Activated T-cell treated with anti-CD3 and anti-CD28 coated beads, Interleukin-2, amount 50 U/mL, for 4 hours (primary cell): ENCODE measurements around the gene SCN9A. TPM values are rescaled to one million over a fixed set of nuclear protein-coding genes. Genes with fewer than 3 reads are reported as not detected.
"Not testable (repeated sequence)": the region's sequence is repeated elsewhere in the genome, so short reads cannot be mapped to it uniquely, and the experiment has no call there.

ENCODE experiments used
- ATAC-seq, 2 donors: fragments of 200-7000 bp; cut with Tn5 transposase; one replicate each; pipeline ENCODE4 v1.10.0; 2021
- DNase-seq: peaks from one replicate; pipeline ENCODE4 v3.0.0-alpha.2; 2020
- H3K27me3 Mint-ChIP-seq: one replicate; pipeline ENCODE4 v1.8.0; 2021; ENCODE audit warnings: low read depth, mixed read lengths
- H3K36me3 Mint-ChIP-seq: one replicate; pipeline ENCODE4 v1.8.0; 2022; ENCODE audit warnings: mixed read lengths; ENCODE audit not compliant: insufficient read depth
- H3K4me1 Mint-ChIP-seq: one replicate; pipeline ENCODE4 v1.8.0; 2021; ENCODE audit warnings: low read depth, mixed read lengths
- H3K4me3 Mint-ChIP-seq: one replicate; pipeline ENCODE4 v1.8.0; 2021; ENCODE audit warnings: mild to moderate bottlenecking, moderate library complexity, mixed read lengths
- H3K9me3 Mint-ChIP-seq: one replicate; pipeline ENCODE4 v1.8.0; 2021; ENCODE audit warnings: mixed read lengths
- total RNA-seq, 3 donors: library from RNA; stranded (reverse); gene quantifications; one replicate each; pipeline ENCODE4 v1.2.1, GENCODE V29; 2021

SCN9A gene
- total RNA-seq, 3 donors from 2014 or later = 0.13 TPM; not detected in 2

DNA sequence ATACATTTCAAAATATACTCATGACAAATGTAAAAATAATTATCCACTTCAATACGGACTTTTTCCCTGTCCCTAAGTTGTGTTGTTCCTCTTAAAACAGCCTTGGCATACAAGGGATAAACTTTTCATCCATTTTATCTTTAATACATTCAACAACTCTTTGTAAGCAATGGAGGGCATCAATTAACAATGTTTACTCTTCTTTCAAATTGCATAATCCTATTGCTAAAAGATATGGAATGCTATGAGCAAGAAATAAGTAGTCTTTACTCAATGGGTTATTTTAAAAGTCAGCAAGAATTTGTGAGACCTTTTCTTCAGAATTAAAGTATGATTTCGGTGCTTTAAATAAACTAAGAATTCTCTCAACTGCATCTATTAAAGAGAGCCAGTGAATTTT is 41.9 kb downstream of the SCN9A start:
- H3K36me3 Mint-ChIP-seq = no peaks in the 10 kb centered on the region
- no peaks in the 10 kb centered on the region for H3K4me1 Mint-ChIP-seq
- no peaks in the 10 kb centered on the region for H3K9me3 Mint-ChIP-seq
- ATAC-seq (no peak), DNase-seq (no peak)
- H3K4me3 Mint-ChIP-seq = no peak overlapping the region
- H3K27me3 Mint-ChIP-seq = no peaks in the 10 kb centered on the region

DNA sequence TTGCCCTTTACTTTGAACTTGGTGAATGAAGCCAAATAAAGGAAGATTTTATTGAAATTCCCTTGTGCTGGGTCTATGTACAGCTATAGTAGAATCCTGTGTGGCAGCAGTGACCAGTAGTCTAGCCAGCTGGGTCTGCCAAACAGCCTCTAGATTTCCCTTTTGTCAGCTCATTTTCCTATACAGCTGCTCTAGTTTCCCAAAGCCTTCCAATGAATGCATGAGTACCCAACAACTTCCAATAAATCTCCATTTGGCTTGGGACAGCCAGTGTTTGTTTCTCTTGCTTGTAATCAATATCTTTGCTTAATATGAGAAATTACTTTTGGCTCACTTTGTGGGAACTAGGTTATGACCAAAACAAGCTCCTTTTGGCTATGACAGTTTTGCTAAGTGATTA is 43.6 kb downstream of the SCN9A start:
- no peaks in the 10 kb centered on the region for H3K27me3 Mint-ChIP-seq
- no peak overlapping the region for H3K4me3 Mint-ChIP-seq
- no peaks in the 10 kb centered on the region for H3K4me1 Mint-ChIP-seq
- no peaks in the 10 kb centered on the region for H3K9me3 Mint-ChIP-seq
- no peak for ATAC-seq
- DNase-seq = no peak
- H3K36me3 Mint-ChIP-seq = no peaks in the 10 kb centered on the region

DNA sequence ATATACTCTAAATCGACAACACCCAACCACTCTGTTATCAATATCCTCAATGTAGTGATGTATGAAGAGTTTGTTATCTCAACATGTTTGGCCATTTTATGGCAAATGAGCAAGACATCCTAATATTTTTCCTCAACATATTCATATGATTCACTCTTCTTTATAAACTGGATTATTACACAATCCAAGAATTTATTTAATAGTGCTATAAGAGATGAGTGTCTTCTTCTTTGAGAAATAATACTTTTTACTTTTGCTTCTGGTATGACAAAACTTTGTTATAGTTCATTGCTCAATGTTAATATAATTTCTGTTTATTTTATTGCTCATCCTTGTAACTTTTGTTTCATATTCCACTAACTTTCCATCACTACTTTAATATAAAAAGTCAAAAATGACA is 44.3 kb downstream of the SCN9A start:
- ATAC-seq (no peak), DNase-seq (no peak)
- H3K4me3 Mint-ChIP-seq = no peak overlapping the region
- no peaks in the 10 kb centered on the region for H3K27me3 Mint-ChIP-seq
- no peaks in the 10 kb centered on the region for H3K36me3 Mint-ChIP-seq
- no peaks in the 10 kb centered on the region for H3K9me3 Mint-ChIP-seq
- no peaks in the 10 kb centered on the region for H3K4me1 Mint-ChIP-seq

DNA sequence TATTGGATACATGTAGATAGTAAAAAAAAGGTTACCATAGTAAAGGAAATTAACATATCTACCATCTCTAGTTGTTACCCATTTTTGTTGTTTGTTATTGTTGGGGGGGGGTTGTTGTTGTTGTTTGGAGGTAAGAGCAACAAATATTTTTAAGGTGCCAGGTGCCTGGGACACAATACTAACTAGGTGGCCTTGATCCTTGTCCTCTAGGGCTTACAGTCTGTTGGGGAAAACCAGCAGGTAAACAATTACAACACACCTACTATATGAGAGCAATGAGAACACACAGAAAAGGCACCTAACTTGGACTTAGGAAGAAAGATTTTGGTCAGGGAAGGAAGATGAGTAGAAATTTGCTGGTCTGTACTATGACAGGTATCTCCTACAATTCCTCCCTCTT is 46.3 kb downstream of the SCN9A start:
- Mint-ChIP-seq H3K9me3 (no peaks in the 10 kb centered on the region), H3K27me3 (no peaks in the 10 kb centered on the region), H3K4me3 (no peak overlapping the region), H3K4me1 (no peaks in the 10 kb centered on the region), H3K36me3 (no peaks in the 10 kb centered on the region)
- DNase-seq = no peak
- no peak for ATAC-seq

DNA sequence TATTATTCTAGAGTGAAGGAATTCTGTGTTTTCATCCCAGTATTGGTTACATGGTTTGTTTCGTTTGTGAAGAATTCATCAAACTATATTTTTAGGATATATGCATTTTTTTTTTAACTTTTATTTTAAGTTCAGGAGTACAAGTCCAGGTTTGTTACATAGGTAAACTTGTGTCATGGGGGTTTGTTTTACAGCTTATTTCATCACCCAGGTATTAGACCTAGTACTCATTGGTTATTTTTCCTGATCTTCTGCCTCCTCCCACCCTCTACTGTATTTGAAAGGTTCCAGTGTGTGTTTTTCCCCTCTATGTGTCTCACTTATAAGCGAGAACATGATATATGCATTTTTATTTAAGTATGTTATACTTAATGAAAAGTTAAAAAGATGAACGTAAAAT is 47.6 kb downstream of the SCN9A start:
- ATAC-seq = no peak
- Mint-ChIP-seq H3K4me3 (no peak overlapping the region), H3K9me3 (no peaks in the 10 kb centered on the region), H3K36me3 (no peaks in the 10 kb centered on the region), H3K27me3 (no peaks in the 10 kb centered on the region), H3K4me1 (no peaks in the 10 kb centered on the region)
- DNase-seq = no peak

DNA sequence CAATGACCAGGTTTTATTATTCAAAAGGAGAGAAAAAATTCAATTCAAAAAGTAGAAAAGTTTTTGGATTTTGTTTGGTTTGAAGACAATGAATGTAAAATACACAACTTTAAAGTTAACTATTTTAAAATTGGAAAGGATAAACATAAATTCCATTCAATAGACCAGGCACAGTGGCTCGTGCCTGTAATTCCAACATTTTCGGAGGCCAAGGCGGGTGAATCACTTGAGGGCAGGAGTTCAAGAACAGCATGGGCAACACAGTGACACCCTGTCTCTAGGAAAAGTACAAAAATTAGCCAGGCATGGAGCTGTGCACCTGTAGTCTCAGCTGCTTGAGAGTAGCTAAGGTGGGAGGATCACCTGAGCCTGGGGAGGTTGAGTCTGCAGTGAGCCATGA is 54.7 kb downstream of the SCN9A start:
- Mint-ChIP-seq H3K9me3 (no peaks in the 10 kb centered on the region), H3K4me3 (no peak overlapping the region), H3K4me1 (no peaks in the 10 kb centered on the region), H3K27me3 (no peaks in the 10 kb centered on the region), H3K36me3 (no peaks in the 10 kb centered on the region)
- DNase-seq = no peak
- no peak for ATAC-seq

DNA sequence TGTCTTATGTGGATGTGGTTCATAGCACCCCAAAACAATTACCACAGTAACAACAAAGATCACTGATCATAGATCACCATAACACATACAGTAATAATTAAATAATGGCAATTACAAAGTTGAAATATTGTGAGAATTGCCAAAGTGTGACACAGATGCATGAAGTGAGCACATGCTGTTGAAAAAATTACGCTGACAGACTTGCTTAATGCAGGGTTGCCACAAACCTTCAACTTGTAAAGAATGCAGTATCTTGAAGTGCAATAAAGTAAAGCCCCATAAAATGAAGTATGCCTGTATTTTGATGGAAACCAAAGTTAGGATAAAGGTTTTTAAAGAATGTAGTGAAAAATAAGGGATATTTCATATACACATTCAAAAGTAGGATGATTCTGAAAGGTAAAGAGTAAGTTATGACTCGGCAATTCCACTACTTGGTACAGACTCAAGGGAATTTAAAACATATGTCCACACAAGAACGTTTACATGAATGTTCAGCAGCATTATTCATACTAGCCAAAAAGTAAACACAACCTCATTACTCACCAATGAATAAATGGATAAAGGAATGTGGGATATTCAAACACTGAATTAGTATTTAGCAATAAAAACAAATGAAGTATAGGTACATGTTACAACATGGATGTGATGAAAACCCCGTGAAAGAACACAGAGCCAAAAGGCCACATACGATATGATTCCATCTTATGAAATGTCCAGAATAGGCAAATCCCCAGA is 61.6 kb downstream of the SCN9A start:
- ATAC-seq = no peak
- Mint-ChIP-seq H3K9me3 (peaks cover 6% of the 10 kb centered on the region), H3K27me3 (no peaks in the 10 kb centered on the region), H3K36me3 (no peaks in the 10 kb centered on the region), H3K4me3 (no peak overlapping the region), H3K4me1 (no peaks in the 10 kb centered on the region)
- DNase-seq = no peak

DNA sequence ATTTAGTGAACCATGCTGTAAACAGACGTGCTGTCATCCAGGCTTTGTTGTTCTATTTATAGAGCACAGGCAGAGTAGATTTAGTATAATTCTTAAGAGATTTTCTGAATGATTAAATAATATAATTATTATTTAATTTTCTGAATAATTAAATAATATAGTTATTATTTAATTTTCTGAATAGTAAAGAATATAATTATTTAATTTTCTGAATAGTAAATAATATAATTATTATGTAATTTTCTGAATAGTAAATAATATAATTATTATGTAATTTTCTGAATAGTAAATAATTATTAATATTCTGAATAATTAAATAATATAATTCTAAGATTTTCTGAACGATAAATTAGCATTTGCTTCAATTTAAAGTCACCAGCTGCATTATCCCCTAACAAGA is 62.9 kb downstream of the SCN9A start:
- H3K4me1 Mint-ChIP-seq, H3K36me3 Mint-ChIP-seq, H3K27me3 Mint-ChIP-seq, ATAC-seq, DNase-seq, H3K9me3 Mint-ChIP-seq, H3K4me3 Mint-ChIP-seq: not testable (repeated sequence)

DNA sequence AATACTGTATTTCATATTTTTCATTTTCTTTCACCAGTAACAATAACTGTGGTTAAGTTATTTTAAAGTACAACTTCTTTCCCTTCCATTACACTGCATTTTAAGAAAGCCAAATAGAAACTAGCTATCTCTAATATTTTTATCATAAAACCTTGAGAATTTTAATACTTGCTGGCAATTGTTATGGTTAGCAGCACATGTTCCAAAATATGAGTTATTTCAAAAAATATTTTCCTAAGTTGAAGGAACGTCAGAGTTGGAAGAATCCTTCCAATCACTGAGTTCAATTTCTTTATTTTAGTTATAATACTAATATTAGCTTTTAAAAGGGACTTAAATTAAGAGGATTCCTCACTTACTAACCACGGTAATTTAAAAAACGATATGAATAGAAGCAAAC is 68.4 kb downstream of the SCN9A start:
- H3K4me1 Mint-ChIP-seq = no peaks in the 10 kb centered on the region
- H3K36me3 Mint-ChIP-seq = no peaks in the 10 kb centered on the region
- DNase-seq (no peak), ATAC-seq (no peak)
- H3K9me3 Mint-ChIP-seq = peaks cover 3% of the 10 kb centered on the region
- no peak overlapping the region for H3K4me3 Mint-ChIP-seq
- H3K27me3 Mint-ChIP-seq = no peaks in the 10 kb centered on the region

DNA sequence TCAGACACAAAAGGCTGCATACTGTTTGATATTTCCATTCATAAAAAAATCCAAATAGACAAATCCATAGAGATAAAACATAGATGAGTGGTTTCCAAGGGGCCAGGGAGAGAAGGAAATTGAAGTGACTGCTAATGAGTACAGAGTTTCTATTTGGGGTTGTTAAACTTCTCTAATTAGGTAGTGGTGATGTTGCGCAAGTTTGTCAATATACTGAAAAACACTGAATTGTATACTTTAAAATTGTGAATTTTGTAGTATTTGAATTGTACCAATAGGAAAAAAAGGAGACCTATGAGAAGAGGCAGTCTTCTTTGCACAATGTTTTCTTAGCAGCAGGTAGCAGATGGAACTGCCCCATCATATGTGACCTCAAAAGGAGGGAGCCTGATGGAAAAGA is 71.1 kb downstream of the SCN9A start:
- Mint-ChIP-seq H3K27me3 (no peaks in the 10 kb centered on the region), H3K4me3 (no peak overlapping the region), H3K4me1 (no peaks in the 10 kb centered on the region), H3K9me3 (peaks cover 3% of the 10 kb centered on the region), H3K36me3 (no peaks in the 10 kb centered on the region)
- DNase-seq (no peak), ATAC-seq (no peak)

DNA sequence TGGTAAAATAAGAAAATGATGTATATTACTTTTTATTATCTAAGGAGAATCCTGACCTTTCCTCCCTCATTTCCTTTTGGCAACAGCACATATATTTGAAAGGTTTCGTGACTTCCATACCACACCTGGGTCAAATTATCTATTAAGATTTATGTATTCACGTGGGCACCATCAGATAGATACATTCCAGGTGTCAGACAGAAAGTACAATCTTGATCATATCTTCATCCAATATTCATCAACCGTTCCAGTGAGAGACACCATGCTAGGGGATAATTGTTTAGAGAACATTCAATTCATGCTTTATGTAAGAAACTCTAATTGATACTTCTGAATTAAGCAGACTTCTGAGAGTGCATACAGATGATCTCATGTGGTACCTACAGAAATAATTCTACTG is 73.7 kb downstream of the SCN9A start:
- no peaks in the 10 kb centered on the region for H3K36me3 Mint-ChIP-seq
- no peak for ATAC-seq
- DNase-seq = no peak
- no peaks in the 10 kb centered on the region for H3K9me3 Mint-ChIP-seq
- H3K4me1 Mint-ChIP-seq = no peaks in the 10 kb centered on the region
- H3K27me3 Mint-ChIP-seq = no peaks in the 10 kb centered on the region
- H3K4me3 Mint-ChIP-seq = no peak overlapping the region

DNA sequence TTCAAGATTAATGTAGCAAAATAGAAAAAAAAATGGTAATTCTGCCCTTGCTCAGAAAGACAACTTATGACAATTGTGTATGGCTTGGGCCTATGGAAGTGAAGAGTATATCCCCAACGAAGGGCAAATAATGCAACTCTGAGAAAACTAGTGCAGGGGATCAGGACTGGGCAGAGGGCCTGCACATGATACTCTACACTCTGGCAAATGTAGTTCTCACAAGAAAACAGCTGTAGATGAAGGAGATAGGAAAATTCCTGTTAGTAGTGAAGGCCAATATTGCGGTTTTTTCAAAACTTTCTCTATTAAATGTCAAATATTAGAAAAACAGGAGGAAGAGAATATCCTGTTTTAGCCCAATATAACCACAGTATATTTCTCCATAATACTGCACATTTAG is 77.8 kb downstream of the SCN9A start:
- no peaks in the 10 kb centered on the region for H3K36me3 Mint-ChIP-seq
- H3K27me3 Mint-ChIP-seq = no peaks in the 10 kb centered on the region
- ATAC-seq = no peak
- no peak overlapping the region for H3K4me3 Mint-ChIP-seq
- no peak for DNase-seq
- H3K4me1 Mint-ChIP-seq = no peaks in the 10 kb centered on the region
- no peaks in the 10 kb centered on the region for H3K9me3 Mint-ChIP-seq

DNA sequence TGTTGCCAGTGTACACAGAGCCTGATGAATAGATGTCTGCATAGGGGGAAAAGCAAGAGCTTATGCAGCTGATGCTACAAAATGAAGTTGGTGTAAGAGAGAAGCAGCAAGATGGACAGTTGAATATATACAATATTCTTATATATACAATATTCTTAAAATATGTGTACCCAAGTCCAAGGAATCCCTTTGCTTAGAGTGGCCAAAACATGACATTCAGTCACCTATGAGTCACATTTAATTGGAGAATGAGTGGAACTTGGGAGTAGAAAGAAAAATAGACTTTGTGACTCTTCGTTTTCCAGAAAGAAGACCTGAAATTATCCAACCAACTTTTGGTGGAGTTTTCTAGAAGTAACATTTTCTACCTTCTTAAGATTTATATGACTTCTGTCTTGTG is 81.8 kb downstream of the SCN9A start:
- Mint-ChIP-seq H3K27me3 (no peaks in the 10 kb centered on the region), H3K4me1 (no peaks in the 10 kb centered on the region), H3K9me3 (peaks cover 6% of the 10 kb centered on the region), H3K36me3 (no peaks in the 10 kb centered on the region), H3K4me3 (no peak overlapping the region)
- DNase-seq = no peak
- ATAC-seq = no peak

DNA sequence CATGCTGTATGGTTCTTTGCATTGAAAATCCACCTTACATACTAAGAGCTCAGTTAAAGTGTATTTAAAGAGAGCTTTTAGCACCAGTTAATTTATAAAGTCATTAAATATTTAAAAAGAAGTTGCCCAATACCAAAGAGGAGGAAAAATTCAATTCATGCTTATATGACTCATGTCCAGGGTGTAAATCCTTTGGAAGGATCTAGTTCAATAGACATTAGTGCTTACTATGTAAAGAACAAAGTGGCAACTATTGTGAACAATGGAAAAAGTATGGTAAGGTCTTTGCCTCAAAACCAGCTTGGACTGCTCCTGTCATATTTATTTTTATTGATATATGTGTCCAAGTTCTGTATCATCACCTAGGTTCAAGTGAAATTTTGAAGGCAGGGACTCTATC is 90.5 kb downstream of the SCN9A start:
- Mint-ChIP-seq H3K9me3 (peaks cover 6% of the 10 kb centered on the region), H3K4me1 (no peaks in the 10 kb centered on the region), H3K36me3 (no peaks in the 10 kb centered on the region), H3K4me3 (no peak overlapping the region), H3K27me3 (no peaks in the 10 kb centered on the region)
- ATAC-seq (no peak), DNase-seq (no peak)

DNA sequence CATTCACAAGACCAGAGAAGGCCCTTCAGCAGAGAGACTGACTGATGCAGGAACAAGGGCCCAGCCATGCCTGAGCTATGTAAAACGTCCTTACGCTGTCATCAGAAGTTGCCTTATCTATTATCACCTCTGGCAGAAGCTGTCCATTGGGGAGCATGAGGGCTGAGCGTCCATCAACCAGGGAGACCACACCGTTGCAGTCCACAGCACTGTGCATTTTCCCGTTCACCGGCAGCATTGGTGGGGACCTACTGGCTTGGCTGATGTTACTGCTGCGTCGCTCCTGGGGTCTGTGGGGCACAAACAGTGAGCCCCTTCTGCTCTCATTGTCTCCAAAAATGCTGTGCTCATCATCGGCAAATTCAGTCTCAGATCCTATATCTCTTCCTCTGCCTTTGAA is 91.4 kb downstream of the SCN9A start:
- no peaks in the 10 kb centered on the region for H3K27me3 Mint-ChIP-seq
- no peak overlapping the region for H3K4me3 Mint-ChIP-seq
- no peaks in the 10 kb centered on the region for H3K4me1 Mint-ChIP-seq
- no peak for DNase-seq
- ATAC-seq = no peak
- H3K9me3 Mint-ChIP-seq = no peaks in the 10 kb centered on the region
- H3K36me3 Mint-ChIP-seq = no peaks in the 10 kb centered on the region

DNA sequence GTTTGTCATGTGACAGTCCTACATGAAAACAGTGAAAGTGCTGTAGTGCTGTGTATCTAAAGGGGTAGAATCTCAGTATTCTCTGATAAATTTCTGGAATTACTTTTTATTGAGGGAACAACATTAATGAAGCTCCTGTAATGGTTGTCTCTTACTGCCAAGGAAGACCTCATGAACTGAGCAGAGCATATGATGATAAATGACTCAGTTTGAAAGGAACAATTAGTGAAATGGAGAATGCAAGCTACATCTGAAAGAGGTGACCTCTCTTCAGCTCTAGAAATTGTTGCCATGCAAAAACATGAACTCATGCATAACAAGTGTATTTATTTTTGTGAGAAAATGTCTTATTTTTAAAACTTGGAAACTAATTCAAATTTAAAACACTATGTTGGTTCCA is 93.6 kb downstream of the SCN9A start:
- DNase-seq (no peak), ATAC-seq (no peak)
- H3K4me1 Mint-ChIP-seq = no peaks in the 10 kb centered on the region
- H3K4me3 Mint-ChIP-seq = no peak overlapping the region
- no peaks in the 10 kb centered on the region for H3K27me3 Mint-ChIP-seq
- H3K36me3 Mint-ChIP-seq = no peaks in the 10 kb centered on the region
- H3K9me3 Mint-ChIP-seq = no peaks in the 10 kb centered on the region
